Parathyroid adenoma (tissue), 2 donors: Measurements from ENCODE around the gene PPM1L.
A peak's percentile ranks its signal among the peaks of the same experiment; 100 is the strongest.
"Not testable (repeated sequence)": the region's sequence is repeated elsewhere in the genome, so short reads cannot be mapped to it uniquely, and the experiment has no call there.

Experiments
- H2AFZ ChIP-seq: fragments of 300-600 bp; sonication (generic); one replicate; pipeline ENCODE4 v1.7.0; 2017; ENCODE audit warnings: antibody characterized with exemption, mild to moderate bottlenecking
- H3K27ac ChIP-seq: fragments of 300-600 bp; sonication (generic); one replicate; pipeline ENCODE4 v1.7.0; 2017
- H3K27me3 ChIP-seq: fragments of 300-600 bp; sonication (generic); one replicate; pipeline ENCODE4 v1.7.0; 2017; ENCODE audit warnings: low read length; ENCODE audit not compliant: control insufficient read depth, insufficient read depth
- H3K36me3 ChIP-seq: fragments of 300-600 bp; sonication (generic); one replicate; pipeline ENCODE4 v1.7.0; 2017; ENCODE audit warnings: low read length; ENCODE audit not compliant: control insufficient read depth, insufficient read depth
- H3K4me1 ChIP-seq: fragments of 300-600 bp; sonication (generic); one replicate; pipeline ENCODE4 v1.7.0; 2017; ENCODE audit warnings: control low read depth
- H3K4me2 ChIP-seq: fragments of 300-600 bp; sonication (generic); one replicate; pipeline ENCODE4 v1.7.0; 2017; ENCODE audit warnings: low read length
- H3K4me3 ChIP-seq: fragments of 300-600 bp; sonication (generic); one replicate; pipeline ENCODE4 v1.7.0; 2017; ENCODE audit warnings: low read depth, low read length
- H3K79me2 ChIP-seq: fragments of 300-600 bp; sonication (generic); one replicate; pipeline ENCODE4 v1.7.0; 2017; ENCODE audit warnings: control low read depth
- H3K9ac ChIP-seq: fragments of 300-600 bp; sonication (generic); one replicate; pipeline ENCODE4 v1.7.0; 2017; ENCODE audit warnings: mild to moderate bottlenecking
- H3K9me3 ChIP-seq: fragments of 300-600 bp; sonication (generic); one replicate; pipeline ENCODE4 v1.7.0; 2017; ENCODE audit warnings: low read length; ENCODE audit not compliant: control insufficient read depth
- TF ChIP-seq, protein P1 (sequence below): fragments of 300-600 bp; sonication (generic); IDR thresholded peaks from one replicate; pipeline ENCODE4 v1.7.0; 2017; ENCODE audit warnings: antibody characterized with exemption, mild to moderate bottlenecking
- donor health status: primary hyperparathyroidism.

Gene PPM1L

DNA sequence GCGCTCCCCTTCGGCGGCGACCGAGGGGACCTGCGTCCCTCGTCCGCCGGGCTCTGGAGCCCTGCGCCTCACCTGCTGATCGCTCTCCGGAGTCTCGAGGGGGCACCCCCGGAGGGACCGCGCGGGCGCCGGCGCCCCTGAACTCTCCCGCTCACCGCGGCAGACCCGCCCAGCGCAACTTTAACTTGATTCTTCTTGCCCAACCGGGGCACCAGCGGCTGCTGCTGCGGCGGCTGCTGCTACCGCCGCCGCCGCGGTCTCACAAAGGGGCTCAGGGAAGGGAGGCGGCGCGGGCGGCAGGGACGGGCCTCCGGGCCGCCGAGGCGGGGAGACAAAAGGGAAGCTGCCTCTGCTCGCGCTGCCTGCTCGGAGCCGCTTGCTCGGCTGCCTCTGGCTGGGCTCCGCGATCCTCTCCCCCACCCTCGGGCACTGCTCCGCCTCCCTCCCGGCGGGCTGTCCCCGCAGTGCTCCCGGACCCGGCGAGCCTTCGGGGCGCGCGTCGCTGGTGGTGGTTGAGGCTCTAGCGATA, at the start of gene PPM1L:
PPM1L (plus strand) TSS at position 456 of the 529 bp plus-strand sequence.
- Histone ChIP-seq H3K79me2 (peaks cover 13% of the 10 kb centered on the region), H2AFZ (peak within 1 kb of the TSS; percentile 95), H3K36me3 (no peaks in the 10 kb centered on the region), H3K4me3 (peak within 1 kb of the TSS; percentile 93), H3K9ac (peak within 1 kb of the TSS; percentile 95), H3K27me3 (no peaks in the 10 kb centered on the region), H3K4me2 (peak within 1 kb of the TSS; percentile 93), H3K4me1 (peaks cover 22% of the 10 kb centered on the region), H3K9me3 (no peaks in the 10 kb centered on the region), H3K27ac (peak within 1 kb of the TSS; percentile 89)
- TF ChIP-seq, protein P1, sequence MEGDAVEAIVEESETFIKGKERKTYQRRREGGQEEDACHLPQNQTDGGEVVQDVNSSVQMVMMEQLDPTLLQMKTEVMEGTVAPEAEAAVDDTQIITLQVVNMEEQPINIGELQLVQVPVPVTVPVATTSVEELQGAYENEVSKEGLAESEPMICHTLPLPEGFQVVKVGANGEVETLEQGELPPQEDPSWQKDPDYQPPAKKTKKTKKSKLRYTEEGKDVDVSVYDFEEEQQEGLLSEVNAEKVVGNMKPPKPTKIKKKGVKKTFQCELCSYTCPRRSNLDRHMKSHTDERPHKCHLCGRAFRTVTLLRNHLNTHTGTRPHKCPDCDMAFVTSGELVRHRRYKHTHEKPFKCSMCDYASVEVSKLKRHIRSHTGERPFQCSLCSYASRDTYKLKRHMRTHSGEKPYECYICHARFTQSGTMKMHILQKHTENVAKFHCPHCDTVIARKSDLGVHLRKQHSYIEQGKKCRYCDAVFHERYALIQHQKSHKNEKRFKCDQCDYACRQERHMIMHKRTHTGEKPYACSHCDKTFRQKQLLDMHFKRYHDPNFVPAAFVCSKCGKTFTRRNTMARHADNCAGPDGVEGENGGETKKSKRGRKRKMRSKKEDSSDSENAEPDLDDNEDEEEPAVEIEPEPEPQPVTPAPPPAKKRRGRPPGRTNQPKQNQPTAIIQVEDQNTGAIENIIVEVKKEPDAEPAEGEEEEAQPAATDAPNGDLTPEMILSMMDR: no peak

DNA sequence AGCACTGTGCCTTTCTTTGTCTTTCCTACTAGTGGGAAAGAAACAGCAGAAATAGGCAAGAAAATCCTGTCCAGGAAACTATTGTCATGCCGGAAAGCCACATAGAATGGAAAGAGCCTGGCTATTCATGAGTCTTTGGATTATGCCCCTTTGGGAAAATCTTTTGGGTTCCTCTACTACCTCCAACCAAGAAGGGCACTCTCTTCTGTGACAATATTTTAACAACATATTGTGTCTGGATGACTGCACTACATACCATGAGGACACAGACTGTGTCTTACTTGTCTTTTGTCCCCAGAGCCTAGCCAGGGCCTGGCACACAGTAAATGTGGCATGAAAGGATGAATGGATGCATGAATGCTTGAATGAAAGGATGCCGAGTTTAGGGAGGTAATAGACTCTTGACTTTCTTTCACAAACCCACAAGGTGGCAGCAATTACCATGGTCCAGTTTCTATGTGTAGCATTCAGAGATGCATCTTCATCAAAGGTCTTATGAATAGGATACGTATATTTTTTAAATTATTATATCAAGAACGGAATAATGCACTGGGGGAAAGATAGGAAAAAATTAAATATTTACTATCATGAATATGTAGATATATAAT, 48.7 kb upstream of the PPM1L start:
- no peak overlapping the region for H3K9ac ChIP-seq
- peaks cover 2% of the 10 kb centered on the region for H3K79me2 ChIP-seq
- H3K36me3 ChIP-seq: no peaks in the 10 kb centered on the region
- H3K4me1 ChIP-seq: no peaks in the 10 kb centered on the region
- TF ChIP-seq, protein P1: peak; percentile 66
- H3K27me3 ChIP-seq: no peaks in the 10 kb centered on the region
- H3K27ac ChIP-seq: no peak overlapping the region
- no peak overlapping the region for H3K4me3 ChIP-seq
- H3K4me2 ChIP-seq: no peak overlapping the region
- H2AFZ ChIP-seq: no peak overlapping the region
- H3K9me3 ChIP-seq: no peaks in the 10 kb centered on the region

DNA sequence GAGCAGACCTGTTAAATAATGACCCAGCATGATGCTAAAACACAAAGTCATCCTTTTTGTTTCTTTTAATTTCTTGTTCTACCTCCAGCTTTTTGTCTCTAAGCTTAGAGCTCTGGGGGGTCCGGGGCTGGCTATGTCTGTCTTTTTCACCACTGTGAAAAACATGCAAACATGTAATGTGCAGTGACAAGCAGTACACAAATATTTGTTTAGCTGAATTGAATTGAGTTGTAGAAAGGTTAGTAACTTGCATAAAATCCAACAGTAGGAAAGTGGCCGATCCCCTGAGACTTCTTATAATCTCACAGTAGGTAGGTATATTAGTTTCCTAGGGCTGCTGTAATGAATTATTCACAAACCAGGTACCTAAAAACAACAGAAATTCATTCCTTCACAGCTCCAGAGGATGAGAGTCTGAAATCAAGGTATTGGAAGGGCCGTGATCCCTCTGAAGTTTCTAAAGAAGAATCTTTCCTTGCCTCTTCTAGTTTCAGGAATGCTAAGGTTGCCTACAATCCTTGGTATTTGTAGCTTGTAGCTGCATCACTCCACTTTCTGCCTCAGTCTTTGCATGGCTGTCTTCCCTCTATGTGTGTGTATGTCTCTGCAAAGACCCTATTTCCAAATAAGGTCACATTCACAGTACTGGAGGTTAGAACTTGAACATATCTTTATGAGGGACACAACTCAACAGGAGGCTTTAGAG, 46.4 kb upstream of the PPM1L start:
- Histone ChIP-seq H3K9me3 (no peaks in the 10 kb centered on the region), H3K4me3 (no peak overlapping the region), H3K27ac (no peak overlapping the region), H3K4me2 (no peak overlapping the region), H3K27me3 (no peaks in the 10 kb centered on the region), H3K9ac (no peak overlapping the region), H2AFZ (no peak overlapping the region), H3K79me2 (peaks cover 2% of the 10 kb centered on the region), H3K4me1 (no peaks in the 10 kb centered on the region), H3K36me3 (no peaks in the 10 kb centered on the region)
- TF ChIP-seq, protein P1: no peak

DNA sequence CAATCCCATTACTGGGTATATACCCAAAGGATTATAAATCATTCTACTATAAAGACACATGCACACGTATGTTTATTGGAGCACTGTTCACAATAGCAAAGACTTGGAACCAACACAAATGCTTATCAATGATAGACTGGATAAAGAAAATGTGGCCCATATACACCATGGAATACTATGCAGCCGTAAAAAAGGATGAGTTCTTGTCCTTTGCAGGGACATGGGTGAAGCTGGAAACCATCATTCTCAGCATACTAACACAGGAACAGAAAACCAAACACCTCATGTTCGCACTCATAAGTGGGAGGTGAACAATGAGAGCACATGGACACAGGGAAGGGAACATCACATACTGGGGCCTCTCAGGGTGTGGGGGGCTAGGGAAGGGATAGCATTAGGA, 42.9 kb upstream of the PPM1L start:
- H3K36me3 ChIP-seq, H3K27ac ChIP-seq, H3K9me3 ChIP-seq, H3K9ac ChIP-seq, H3K27me3 ChIP-seq, H3K4me2 ChIP-seq, H3K4me1 ChIP-seq, H2AFZ ChIP-seq, H3K79me2 ChIP-seq, H3K4me3 ChIP-seq: not testable (repeated sequence)

DNA sequence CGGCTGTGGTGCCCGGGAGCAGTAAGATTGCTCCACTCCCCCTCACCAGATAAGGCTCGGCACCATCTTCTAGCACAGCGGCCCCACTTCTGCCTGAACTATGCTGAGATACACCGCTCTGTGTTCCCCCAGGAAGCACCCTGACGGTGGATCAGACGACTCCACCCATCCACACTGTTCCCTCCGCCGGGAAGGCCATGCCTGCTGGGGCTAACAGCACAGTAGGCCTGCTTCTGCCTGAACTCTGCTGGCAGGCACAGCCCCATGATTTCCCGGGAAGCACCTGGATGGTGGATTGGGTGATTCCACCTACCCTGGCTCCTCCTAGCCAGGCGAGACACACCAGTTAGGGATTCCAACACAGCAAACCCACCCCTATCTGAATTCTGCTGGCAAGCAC, 36.3 kb upstream of the PPM1L start:
- no peaks in the 10 kb centered on the region for H3K9me3 ChIP-seq
- TF ChIP-seq, protein P1: no peak
- no peak overlapping the region for H3K27ac ChIP-seq
- no peak overlapping the region for H2AFZ ChIP-seq
- H3K27me3 ChIP-seq: no peaks in the 10 kb centered on the region
- H3K9ac ChIP-seq: no peak overlapping the region
- no peaks in the 10 kb centered on the region for H3K4me1 ChIP-seq
- no peak overlapping the region for H3K4me3 ChIP-seq
- no peak overlapping the region for H3K4me2 ChIP-seq
- no peaks in the 10 kb centered on the region for H3K79me2 ChIP-seq
- no peaks in the 10 kb centered on the region for H3K36me3 ChIP-seq
